ENCODE measurements around the gene CLIC5.
"Not testable (repeated sequence)": the region's sequence is repeated elsewhere in the genome, so short reads cannot be mapped to it uniquely, and the experiment has no call there.

Gene CLIC5

GRCh38 chr6:45959534-45960145, 56.0 kb downstream of the CLIC5 start:
- no peak for DNase-seq

GRCh38 chr6:45956663-45957062, 59.0 kb downstream of the CLIC5 start:
- no peak for DNase-seq

GRCh38 chr6:45956176-45956575, 59.5 kb downstream of the CLIC5 start:
- DNase-seq, result no peak

- DNase-seq, result no peak
Observed at GRCh38 chr6:45955597-45955996, 60.1 kb downstream of the CLIC5 start.

- DNase-seq, result no peak
Observed at GRCh38 chr6:45952546-45952945, 63.1 kb downstream of the CLIC5 start.

- DNase-seq, result no peak
Observed at GRCh38 chr6:45952168-45952529, 63.5 kb downstream of the CLIC5 start.

GRCh38 chr6:45951321-45952167, 64.1 kb downstream of the CLIC5 start:
- DNase-seq, result no peak

GRCh38 chr6:45949256-45949655, 66.4 kb downstream of the CLIC5 start:
- DNase-seq, result no peak

- no peak for DNase-seq
Observed at GRCh38 chr6:45947807-45948206, 67.9 kb downstream of the CLIC5 start.

- DNase-seq, result no peak
Observed at GRCh38 chr6:45946887-45947286, 68.8 kb downstream of the CLIC5 start.

- DNase-seq, result no peak
Observed at GRCh38 chr6:45946352-45946751, 69.3 kb downstream of the CLIC5 start.

GRCh38 chr6:45942953-45943352, 72.7 kb downstream of the CLIC5 start:
- DNase-seq, result no peak

GRCh38 chr6:45933855-45934254, 81.8 kb downstream of the CLIC5 start:
- no peak for DNase-seq

- DNase-seq, result no peak
Observed at GRCh38 chr6:45931232-45931631, 84.4 kb downstream of the CLIC5 start.

- DNase-seq, result no peak
Observed at GRCh38 chr6:45930420-45931040, 85.1 kb downstream of the CLIC5 start.

- DNase-seq, result no peak
Observed at GRCh38 chr6:45929421-45930361, 86.0 kb downstream of the CLIC5 start.

- no peak for DNase-seq
Observed at GRCh38 chr6:45928721-45929305, 86.8 kb downstream of the CLIC5 start.

- DNase-seq, result no peak
Observed at GRCh38 chr6:45927421-45928320, 88.0 kb downstream of the CLIC5 start.

GRCh38 chr6:45926423-45926822, 89.2 kb downstream of the CLIC5 start:
- not testable (repeated sequence) for DNase-seq

GRCh38 chr6:45924763-45925342, 90.8 kb downstream of the CLIC5 start:
- no peak for DNase-seq

- no peak for DNase-seq
Observed at GRCh38 chr6:45923831-45924391, 91.7 kb downstream of the CLIC5 start.

Measured in activated gamma-delta T cell (primary cell).